ENCODE data around the gene ZNF835.

DNA sequence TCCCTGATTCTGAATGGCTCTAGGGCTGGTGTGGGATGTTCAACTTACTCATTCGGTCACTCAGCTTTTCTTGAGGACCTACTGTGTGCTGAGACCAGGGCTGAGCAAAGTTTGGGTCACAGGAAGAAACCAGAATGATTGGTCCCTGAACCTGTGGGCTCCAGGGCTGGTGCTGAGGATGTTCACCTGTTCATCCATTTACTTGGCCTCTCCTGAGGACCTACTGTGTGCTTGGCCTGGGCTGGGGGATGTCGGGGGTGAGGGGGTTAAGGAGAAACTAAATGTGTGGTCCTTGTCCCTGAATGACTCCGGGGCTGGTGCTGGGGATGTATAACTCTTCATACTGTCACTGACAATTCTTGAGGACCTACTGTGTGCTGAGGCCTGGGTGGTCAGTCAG lies 10.3 kb downstream of the ZNF835 start:
- TF ChIP-seq POLR2AphosphoS5 (IDR thresholded peaks at IDR 0.05; ENCODE audit: low read depth, low read length) = no peak
- TF ChIP-seq TAF1 (IDR thresholded peaks at IDR 0.05; ENCODE audit: borderline replicate concordance, insufficient read depth, low read length) = no peak
- TF ChIP-seq, protein P1, sequence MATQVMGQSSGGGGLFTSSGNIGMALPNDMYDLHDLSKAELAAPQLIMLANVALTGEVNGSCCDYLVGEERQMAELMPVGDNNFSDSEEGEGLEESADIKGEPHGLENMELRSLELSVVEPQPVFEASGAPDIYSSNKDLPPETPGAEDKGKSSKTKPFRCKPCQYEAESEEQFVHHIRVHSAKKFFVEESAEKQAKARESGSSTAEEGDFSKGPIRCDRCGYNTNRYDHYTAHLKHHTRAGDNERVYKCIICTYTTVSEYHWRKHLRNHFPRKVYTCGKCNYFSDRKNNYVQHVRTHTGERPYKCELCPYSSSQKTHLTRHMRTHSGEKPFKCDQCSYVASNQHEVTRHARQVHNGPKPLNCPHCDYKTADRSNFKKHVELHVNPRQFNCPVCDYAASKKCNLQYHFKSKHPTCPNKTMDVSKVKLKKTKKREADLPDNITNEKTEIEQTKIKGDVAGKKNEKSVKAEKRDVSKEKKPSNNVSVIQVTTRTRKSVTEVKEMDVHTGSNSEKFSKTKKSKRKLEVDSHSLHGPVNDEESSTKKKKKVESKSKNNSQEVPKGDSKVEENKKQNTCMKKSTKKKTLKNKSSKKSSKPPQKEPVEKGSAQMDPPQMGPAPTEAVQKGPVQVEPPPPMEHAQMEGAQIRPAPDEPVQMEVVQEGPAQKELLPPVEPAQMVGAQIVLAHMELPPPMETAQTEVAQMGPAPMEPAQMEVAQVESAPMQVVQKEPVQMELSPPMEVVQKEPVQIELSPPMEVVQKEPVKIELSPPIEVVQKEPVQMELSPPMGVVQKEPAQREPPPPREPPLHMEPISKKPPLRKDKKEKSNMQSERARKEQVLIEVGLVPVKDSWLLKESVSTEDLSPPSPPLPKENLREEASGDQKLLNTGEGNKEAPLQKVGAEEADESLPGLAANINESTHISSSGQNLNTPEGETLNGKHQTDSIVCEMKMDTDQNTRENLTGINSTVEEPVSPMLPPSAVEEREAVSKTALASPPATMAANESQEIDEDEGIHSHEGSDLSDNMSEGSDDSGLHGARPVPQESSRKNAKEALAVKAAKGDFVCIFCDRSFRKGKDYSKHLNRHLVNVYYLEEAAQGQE (IDR thresholded peaks at IDR 0.05; ENCODE audit: insufficient read depth in 1 of 2, low read depth in 2 of 2, low read length in 2 of 2) = no peak

Measured in PFSK-1 (cell line).